Measurements from ENCODE around the gene LRRC70. TPM values are rescaled to one million over a fixed set of nuclear protein-coding genes. Genes with fewer than 3 reads are reported as not detected.

Gene LRRC70
- total RNA-seq, 4 donors from 2014 or later, result 1.0 to 4.5 (median 3.0) TPM

DNA sequence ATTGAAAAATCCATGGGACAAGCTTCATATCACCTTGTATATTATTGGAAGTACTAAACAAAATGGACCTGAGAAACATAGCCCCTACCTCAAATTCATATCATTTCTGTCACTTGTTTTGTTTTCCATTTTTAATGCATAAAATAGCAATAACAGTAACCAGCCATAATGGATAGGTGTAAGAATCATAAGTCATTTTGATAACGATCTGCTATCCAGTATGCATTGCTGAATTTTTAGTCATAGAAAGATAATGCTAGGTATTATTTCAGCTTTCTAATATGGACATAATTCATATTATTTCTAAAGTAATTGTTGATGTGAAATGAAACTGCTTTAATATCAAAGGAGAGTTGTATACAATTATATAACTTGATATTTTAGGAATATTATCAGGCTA lies 1.1 kb upstream of the LRRC70 start:
- 83 to 87% methylated on average over 1 of the region's 1 CpG for whole genome bisulfite sequencing, 2 donors
- intact Hi-C loops (cut with DNase I; ENCODE audit: low total_unique reads), result no loop called here
- no peak for DNase-seq (ENCODE audit: low spot score in 2 of 2)
- TF ChIP-seq, protein P1, sequence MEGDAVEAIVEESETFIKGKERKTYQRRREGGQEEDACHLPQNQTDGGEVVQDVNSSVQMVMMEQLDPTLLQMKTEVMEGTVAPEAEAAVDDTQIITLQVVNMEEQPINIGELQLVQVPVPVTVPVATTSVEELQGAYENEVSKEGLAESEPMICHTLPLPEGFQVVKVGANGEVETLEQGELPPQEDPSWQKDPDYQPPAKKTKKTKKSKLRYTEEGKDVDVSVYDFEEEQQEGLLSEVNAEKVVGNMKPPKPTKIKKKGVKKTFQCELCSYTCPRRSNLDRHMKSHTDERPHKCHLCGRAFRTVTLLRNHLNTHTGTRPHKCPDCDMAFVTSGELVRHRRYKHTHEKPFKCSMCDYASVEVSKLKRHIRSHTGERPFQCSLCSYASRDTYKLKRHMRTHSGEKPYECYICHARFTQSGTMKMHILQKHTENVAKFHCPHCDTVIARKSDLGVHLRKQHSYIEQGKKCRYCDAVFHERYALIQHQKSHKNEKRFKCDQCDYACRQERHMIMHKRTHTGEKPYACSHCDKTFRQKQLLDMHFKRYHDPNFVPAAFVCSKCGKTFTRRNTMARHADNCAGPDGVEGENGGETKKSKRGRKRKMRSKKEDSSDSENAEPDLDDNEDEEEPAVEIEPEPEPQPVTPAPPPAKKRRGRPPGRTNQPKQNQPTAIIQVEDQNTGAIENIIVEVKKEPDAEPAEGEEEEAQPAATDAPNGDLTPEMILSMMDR (IDR thresholded peaks at IDR 0.05), result no peak
- TF ChIP-seq POLR2A (IDR thresholded peaks at IDR 0.05), result no peak
- H3K4me3 ChIP-seq (ENCODE audit: low read depth, poor library complexity, severe bottlenecking), result no peak overlapping the region

DNA sequence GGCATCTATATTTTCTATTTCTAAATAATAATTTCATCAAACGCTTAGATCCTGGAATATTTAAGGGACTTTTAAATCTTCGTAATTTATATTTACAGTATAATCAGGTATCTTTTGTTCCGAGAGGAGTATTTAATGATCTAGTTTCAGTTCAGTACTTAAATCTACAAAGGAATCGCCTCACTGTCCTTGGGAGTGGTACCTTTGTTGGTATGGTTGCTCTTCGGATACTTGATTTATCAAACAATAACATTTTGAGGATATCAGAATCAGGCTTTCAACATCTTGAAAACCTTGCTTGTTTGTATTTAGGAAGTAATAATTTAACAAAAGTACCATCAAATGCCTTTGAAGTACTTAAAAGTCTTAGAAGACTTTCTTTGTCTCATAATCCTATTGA lies 1.1 kb downstream of the LRRC70 start:
- TF ChIP-seq, protein P1 (IDR thresholded peaks at IDR 0.05), result no peak
- no peak for TF ChIP-seq POLR2A (IDR thresholded peaks at IDR 0.05)
- H3K4me3 ChIP-seq (ENCODE audit: low read depth, poor library complexity, severe bottlenecking), result no peak overlapping the region
- 80 to 83% methylated on average over 5 of the region's 5 CpGs for WGBS, 2 donors
- no peak for DNase-seq (ENCODE audit: low spot score in 2 of 2)
- intact Hi-C loops (cut with DNase I; ENCODE audit: low total_unique reads), result no loop called here

DNA sequence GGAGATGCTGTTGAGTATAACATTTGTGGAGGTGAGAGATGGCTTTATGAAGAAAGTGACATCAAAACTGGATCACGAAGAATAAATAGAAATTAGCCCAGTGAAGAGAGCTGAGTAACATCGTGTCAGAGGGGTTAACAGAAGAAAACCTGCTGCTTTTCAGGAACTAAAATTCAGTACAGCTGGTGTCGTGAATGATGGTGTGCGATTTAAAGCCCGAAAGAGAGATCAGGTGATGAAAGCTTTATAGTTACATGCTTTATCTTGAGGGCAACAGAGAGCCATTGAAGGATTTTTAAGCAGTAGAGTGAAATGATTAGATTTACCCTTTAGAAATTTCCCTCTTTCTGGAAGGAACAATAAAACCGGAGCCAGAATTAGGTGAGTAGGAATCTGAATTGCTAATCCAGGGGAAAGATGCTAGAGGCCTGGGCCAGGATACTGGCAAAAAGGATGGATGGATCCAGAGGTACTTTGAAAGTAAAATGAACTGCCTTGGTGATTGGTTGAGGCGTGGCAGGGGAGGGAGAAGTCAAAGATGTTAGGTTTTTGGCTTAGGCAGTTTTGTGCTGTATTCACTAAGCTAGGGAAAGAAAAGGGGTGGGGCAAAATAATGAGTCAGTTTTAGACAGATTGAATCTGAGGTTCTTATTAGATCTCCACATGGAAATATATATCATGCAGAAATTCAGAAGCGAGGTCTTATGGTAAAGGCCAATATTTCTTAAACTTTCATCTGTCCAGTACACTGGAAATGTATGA lies 3.4 kb downstream of the LRRC70 start:
- H3K4me3 ChIP-seq (ENCODE audit: low read depth, poor library complexity, severe bottlenecking), result no peak overlapping the region
- TF ChIP-seq, protein P1 (IDR thresholded peaks at IDR 0.05), result no peak
- TF ChIP-seq POLR2A (IDR thresholded peaks at IDR 0.05), result no peak
- no peak for DNase-seq (ENCODE audit: low spot score in 2 of 2)
- intact Hi-C loops (cut with DNase I; ENCODE audit: low total_unique reads), result no loop called here
- 64 to 69% methylated on average over 8 of the region's 8 CpGs for WGBS, 2 donors

DNA sequence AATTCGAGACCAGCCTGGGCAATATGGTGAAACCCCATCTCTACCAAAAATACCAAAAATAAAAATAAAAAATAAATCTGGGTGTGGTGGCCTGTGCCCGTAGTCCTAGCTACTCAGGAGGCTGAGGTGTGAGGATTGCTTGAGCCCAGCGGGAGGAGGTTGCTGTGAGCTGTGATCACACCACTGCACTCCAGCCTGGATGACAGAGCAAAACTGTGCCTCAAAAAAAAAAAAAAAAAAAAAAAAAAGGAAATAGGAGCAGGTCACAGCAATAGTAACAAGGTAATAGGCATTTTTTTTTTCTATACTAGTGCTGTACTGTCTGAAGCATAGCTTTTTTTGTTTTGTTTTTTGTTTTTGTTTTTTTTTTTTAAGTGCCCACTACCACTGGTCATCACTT lies 5.8 kb downstream of the LRRC70 start:
- H3K4me3 ChIP-seq (ENCODE audit: low read depth, poor library complexity, severe bottlenecking), result no peak overlapping the region
- no peak for DNase-seq (ENCODE audit: low spot score in 2 of 2)
- intact Hi-C loops (cut with DNase I; ENCODE audit: low total_unique reads), result no loop called here
- 95 to 100% methylated on average over 3 of the region's 3 CpGs for WGBS, 2 donors
- TF ChIP-seq, protein P1 (IDR thresholded peaks at IDR 0.05), result no peak
- TF ChIP-seq POLR2A (IDR thresholded peaks at IDR 0.05), result no peak

DNA sequence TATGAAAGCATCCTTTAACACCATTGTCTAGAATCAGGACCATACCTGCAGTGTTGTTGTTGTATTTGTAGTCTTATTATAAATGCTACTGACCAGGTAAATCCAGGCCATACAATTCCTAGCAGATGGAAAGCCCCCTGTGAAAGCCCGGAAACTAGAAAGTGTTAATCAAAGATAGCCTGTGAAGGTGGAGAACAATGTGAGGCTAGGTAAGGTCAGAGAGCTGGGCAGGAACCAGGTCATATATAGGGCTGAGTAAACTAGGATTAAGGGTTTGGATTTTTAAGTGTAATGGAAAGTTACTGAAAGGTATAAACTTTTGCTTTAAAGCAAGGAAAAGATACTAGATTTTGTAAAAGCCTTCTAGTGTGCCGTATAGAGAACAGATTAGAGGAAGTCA lies 6.7 kb downstream of the LRRC70 start:
- TF ChIP-seq POLR2A (IDR thresholded peaks at IDR 0.05), result no peak
- TF ChIP-seq, protein P1 (IDR thresholded peaks at IDR 0.05), result no peak
- intact Hi-C loops (cut with DNase I; ENCODE audit: low total_unique reads), result no loop called here
- H3K4me3 ChIP-seq (ENCODE audit: low read depth, poor library complexity, severe bottlenecking), result no peak overlapping the region
- no peak for DNase-seq (ENCODE audit: low spot score in 2 of 2)
- 77 to 86% methylated on average over 2 of the region's 2 CpGs for WGBS, 2 donors

DNA sequence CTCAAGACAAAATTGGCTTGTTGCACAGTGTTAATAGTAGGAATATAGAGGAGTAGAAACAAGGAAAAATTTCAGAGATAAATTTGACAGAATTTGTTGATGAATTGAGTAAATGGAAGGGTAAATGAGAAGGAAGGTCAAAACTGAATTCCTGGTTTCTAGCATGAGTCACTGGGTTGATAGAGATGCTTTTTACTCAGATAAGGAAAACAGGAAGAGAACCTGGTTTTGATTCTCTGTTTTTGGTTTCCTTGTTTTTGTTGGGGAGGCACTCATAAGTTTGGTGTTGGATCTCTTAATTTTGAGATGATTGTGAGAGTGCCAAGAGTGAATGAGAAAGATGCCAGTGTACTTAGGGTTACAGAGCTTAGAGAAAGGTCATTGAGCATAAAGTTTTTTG lies 7.1 kb downstream of the LRRC70 start:
- no peak for TF ChIP-seq POLR2A (IDR thresholded peaks at IDR 0.05)
- TF ChIP-seq, protein P1 (IDR thresholded peaks at IDR 0.05), result no peak
- no peak for DNase-seq (ENCODE audit: low spot score in 2 of 2)
- no peak overlapping the region for H3K4me3 ChIP-seq (ENCODE audit: low read depth, poor library complexity, severe bottlenecking)
- intact Hi-C loops (cut with DNase I; ENCODE audit: low total_unique reads), result no loop called here
